Neural progenitor cell (in vitro differentiated cells): ENCODE measurements around the gene UCN. TPM values are rescaled to one million over a fixed set of nuclear protein-coding genes. Genes with fewer than 3 reads are reported as not detected.

Source experiments
- DNase-seq: peaks from one replicate; pipeline ENCODE4 v3.0.0-alpha.2; 2016; ENCODE audit warnings: low spot score
- H2AFZ ChIP-seq: fragments of 200-600 bp; sonication (generic); replicated peaks from 2 replicates; pipeline ENCODE4 v1.6.1; 2016; ENCODE audit warnings: antibody characterized with exemption
- H3F3A ChIP-seq: fragments of 200-600 bp; sonication (generic); 2 replicates; pipeline ENCODE4 v1.6.1; 2016; ENCODE audit warnings: antibody characterized with exemption, low read depth
- H3K27ac ChIP-seq: fragments of 200-600 bp; sonication (generic); 2 replicates; pipeline ENCODE4 v1.5.1; 2016; ENCODE audit warnings: mild to moderate bottlenecking
- H3K27me3 ChIP-seq: fragments of 200-600 bp; sonication (generic); 2 replicates; pipeline ENCODE4 v1.6.1; 2016; ENCODE audit warnings: mild to moderate bottlenecking, moderate library complexity
- H3K36me3 ChIP-seq: fragments of 200-600 bp; sonication (generic); 2 replicates; pipeline ENCODE4 v1.5.1; 2016
- H3K4me1 ChIP-seq: fragments of 200-600 bp; sonication (generic); 2 replicates; pipeline ENCODE4 v1.6.1; 2016; ENCODE audit warnings: mixed run types
- H3K4me2 ChIP-seq: fragments of 200-600 bp; sonication (generic); 2 replicates; pipeline ENCODE4 v1.6.1; 2016
- H3K4me3 ChIP-seq: fragments of 200-600 bp; sonication (generic); 2 replicates; pipeline ENCODE4 v1.5.1; 2016
- H3K79me2 ChIP-seq: fragments of 200-600 bp; sonication (generic); 2 replicates; pipeline ENCODE4 v1.6.1; 2016; ENCODE audit warnings: low read depth
- H3K9ac ChIP-seq: fragments of 200-600 bp; sonication (generic); 2 replicates; pipeline ENCODE4 v1.6.1; 2016
- H3K9me3 ChIP-seq: fragments of 200-600 bp; sonication (generic); 2 replicates; pipeline ENCODE4 v1.5.1; 2016; ENCODE audit warnings: low read depth
- H4K20me1 ChIP-seq: fragments of 200-600 bp; sonication (generic); 2 replicates; pipeline ENCODE4 v1.6.1; 2016; ENCODE audit warnings: low read depth
- H3K27ac Mint-ChIP-seq: 3 replicates; pipeline ENCODE4 v1.8.0; 2021; ENCODE audit warnings: mixed read lengths
- H3K27me3 Mint-ChIP-seq: 2 replicates; pipeline ENCODE4 v1.8.0; 2022; ENCODE audit warnings: low read depth, mild to moderate bottlenecking, inconsistent platforms, moderate library complexity, mixed read lengths; ENCODE audit not compliant: insufficient read depth
- H3K36me3 Mint-ChIP-seq: 3 replicates; pipeline ENCODE4 v1.8.0; 2021; ENCODE audit warnings: mixed read lengths
- H3K4me1 Mint-ChIP-seq: 3 replicates; pipeline ENCODE4 v1.8.0; 2021; ENCODE audit warnings: mixed read lengths
- H3K4me3 Mint-ChIP-seq: 3 replicates; pipeline ENCODE4 v1.8.0; 2021; ENCODE audit warnings: mild to moderate bottlenecking, moderate library complexity, mixed read lengths
- H3K9me3 Mint-ChIP-seq: 3 replicates; pipeline ENCODE4 v1.8.0; 2020; ENCODE audit warnings: mixed read lengths
- EZH2 ChIP-seq: fragments of 200-600 bp; sonication (generic); IDR thresholded peaks from 2 replicates; pipeline ENCODE4 v1.6.1; 2017; ENCODE audit warnings: antibody characterized with exemption, mild to moderate bottlenecking, moderate library complexity
- EZH2phosphoT487 ChIP-seq: fragments of 200-600 bp; sonication (generic); IDR thresholded peaks from 2 replicates; pipeline ENCODE4 v1.6.1; 2017; ENCODE audit warnings: antibody characterized with exemption
- total RNA-seq: library from RNA; depleted of rRNA; stranded (reverse); fragments of >200 nt; gene quantifications from 2 replicates; pipeline ENCODE4 v1.2.3, GENCODE V29; 2015; ENCODE audit warnings: low replicate concordance
- TF ChIP-seq, protein P1 (sequence below): fragments of 200-600 bp; sonication (generic); IDR thresholded peaks from 2 replicates; pipeline ENCODE4 v1.5.1; 2017; ENCODE audit warnings: antibody characterized with exemption, mild to moderate bottlenecking

The UCN gene
- total RNA-seq, 1 donor from 2014 or later, result 0.56 TPM

GRCh38 chr2:27335311-27335710 is 27.1 kb upstream of the UCN start:
- no peaks in the 10 kb centered on the region for H3F3A ChIP-seq
- H3K27me3 Mint-ChIP-seq, result peaks cover 5% of the 10 kb centered on the region
- peaks cover 27% of the 10 kb centered on the region for H3K36me3 Mint-ChIP-seq
- H3K27me3 ChIP-seq, result no peaks in the 10 kb centered on the region
- H3K4me1 ChIP-seq, result no peaks in the 10 kb centered on the region
- H3K79me2 ChIP-seq, result no peaks in the 10 kb centered on the region
- TF ChIP-seq EZH2phosphoT487 (no peak), EZH2 (no peak)
- TF ChIP-seq, protein P1, sequence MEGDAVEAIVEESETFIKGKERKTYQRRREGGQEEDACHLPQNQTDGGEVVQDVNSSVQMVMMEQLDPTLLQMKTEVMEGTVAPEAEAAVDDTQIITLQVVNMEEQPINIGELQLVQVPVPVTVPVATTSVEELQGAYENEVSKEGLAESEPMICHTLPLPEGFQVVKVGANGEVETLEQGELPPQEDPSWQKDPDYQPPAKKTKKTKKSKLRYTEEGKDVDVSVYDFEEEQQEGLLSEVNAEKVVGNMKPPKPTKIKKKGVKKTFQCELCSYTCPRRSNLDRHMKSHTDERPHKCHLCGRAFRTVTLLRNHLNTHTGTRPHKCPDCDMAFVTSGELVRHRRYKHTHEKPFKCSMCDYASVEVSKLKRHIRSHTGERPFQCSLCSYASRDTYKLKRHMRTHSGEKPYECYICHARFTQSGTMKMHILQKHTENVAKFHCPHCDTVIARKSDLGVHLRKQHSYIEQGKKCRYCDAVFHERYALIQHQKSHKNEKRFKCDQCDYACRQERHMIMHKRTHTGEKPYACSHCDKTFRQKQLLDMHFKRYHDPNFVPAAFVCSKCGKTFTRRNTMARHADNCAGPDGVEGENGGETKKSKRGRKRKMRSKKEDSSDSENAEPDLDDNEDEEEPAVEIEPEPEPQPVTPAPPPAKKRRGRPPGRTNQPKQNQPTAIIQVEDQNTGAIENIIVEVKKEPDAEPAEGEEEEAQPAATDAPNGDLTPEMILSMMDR, result no peak
- H2AFZ ChIP-seq, result no peak overlapping the region
- no peak for DNase-seq
- H3K36me3 ChIP-seq, result peaks cover 6% of the 10 kb centered on the region
- H4K20me1 ChIP-seq, result no peaks in the 10 kb centered on the region
- H3K4me1 Mint-ChIP-seq, result no peaks in the 10 kb centered on the region
- no peaks in the 10 kb centered on the region for H3K9me3 Mint-ChIP-seq
- no peak overlapping the region for H3K4me2 ChIP-seq
- no peak overlapping the region for H3K9ac ChIP-seq
- H3K27ac ChIP-seq, result no peak overlapping the region
- H3K27ac Mint-ChIP-seq, result no peak overlapping the region
- no peak overlapping the region for H3K4me3 Mint-ChIP-seq
- H3K4me3 ChIP-seq, result no peak overlapping the region
- H3K9me3 ChIP-seq, result no peaks in the 10 kb centered on the region

- peaks cover 9% of the 10 kb centered on the region for H3K4me1 Mint-ChIP-seq
- peaks cover 25% of the 10 kb centered on the region for H3K36me3 Mint-ChIP-seq
- DNase-seq, result no peak
- H3K4me3 Mint-ChIP-seq, result peak overlapping the region; percentile 44
- H3K9me3 Mint-ChIP-seq, result no peaks in the 10 kb centered on the region
- Histone ChIP-seq H4K20me1 (no peaks in the 10 kb centered on the region), H3K79me2 (peaks cover 11% of the 10 kb centered on the region), H3K27ac (no peak overlapping the region), H3K9me3 (no peaks in the 10 kb centered on the region), H3F3A (peaks cover 26% of the 10 kb centered on the region), H2AFZ (no peak overlapping the region), H3K4me1 (no peaks in the 10 kb centered on the region), H3K27me3 (no peaks in the 10 kb centered on the region), H3K4me2 (no peak overlapping the region), H3K9ac (no peak overlapping the region), H3K4me3 (no peak overlapping the region), H3K36me3 (peaks cover 4% of the 10 kb centered on the region)
- H3K27me3 Mint-ChIP-seq, result peaks cover 6% of the 10 kb centered on the region
- TF ChIP-seq, protein P1, result no peak
- TF ChIP-seq EZH2 (no peak), EZH2phosphoT487 (no peak)
- no peak overlapping the region for H3K27ac Mint-ChIP-seq
Observed at GRCh38 chr2:27324720-27325119, 16.5 kb upstream of the UCN start.

GRCh38 chr2:27323596-27324285 is 15.5 kb upstream of the UCN start:
- TF ChIP-seq, protein P1, result no peak
- no peak for TF ChIP-seq EZH2
- no peak for TF ChIP-seq EZH2phosphoT487
- Mint-ChIP-seq H3K27ac (peak overlapping the region; percentile 98), H3K4me3 (peak overlapping the region; percentile 95), H3K27me3 (peaks cover 6% of the 10 kb centered on the region), H3K9me3 (no peaks in the 10 kb centered on the region), H3K4me1 (peaks cover 9% of the 10 kb centered on the region), H3K36me3 (peaks cover 22% of the 10 kb centered on the region)
- Histone ChIP-seq H4K20me1 (no peaks in the 10 kb centered on the region), H2AFZ (peak overlapping the region; percentile 89), H3K79me2 (peaks cover 11% of the 10 kb centered on the region), H3K4me1 (no peaks in the 10 kb centered on the region), H3K27me3 (no peaks in the 10 kb centered on the region), H3K27ac (peak overlapping the region; percentile 40), H3K9me3 (no peaks in the 10 kb centered on the region), H3K4me2 (peak overlapping the region; percentile 93), H3K4me3 (peak overlapping the region; percentile 80), H3K9ac (peak overlapping the region; percentile 97), H3F3A (peaks cover 26% of the 10 kb centered on the region), H3K36me3 (peaks cover 4% of the 10 kb centered on the region)
- no peak for DNase-seq
